WTC11 (cell line): ENCODE results near the gene CACNA1C. TPM values are rescaled to one million over a fixed set of nuclear protein-coding genes. Genes with fewer than 3 reads are reported as not detected.

ENCODE experiments used
- ATAC-seq: fragments of 200-7000 bp; cut with Tn5 transposase; 2 replicates; pipeline ENCODE4 v1.10.0; 2021; ENCODE audit warnings: mild to moderate bottlenecking, moderate library complexity
- CTCF ChIA-PET: fragments of 300-600 bp; sonication (Branson Sonifier 250); formaldehyde crosslinking; loops from one replicate; lab custom pipeline; 2021; ENCODE audit warnings: antibody characterized with exemption; lab: Charles Lee
- POLR2A ChIA-PET: fragments of 350-600 bp; sonication (Branson Sonifier 250); formaldehyde crosslinking; loops from one replicate; lab custom pipeline; 2021; ENCODE audit warnings: antibody characterized with exemption; lab: Charles Lee
- DNase-seq: peaks from one replicate; pipeline ENCODE4 v3.0.0; 2021; ENCODE audit warnings: low spot score
- H3K27ac Mint-ChIP-seq: 2 replicates; pipeline ENCODE4 v1.8.0; 2021; ENCODE audit warnings: mixed read lengths
- H3K27me3 Mint-ChIP-seq: 2 replicates; pipeline ENCODE4 v1.8.0; 2021; ENCODE audit warnings: low read depth, mild to moderate bottlenecking, moderate library complexity, mixed read lengths
- H3K36me3 Mint-ChIP-seq: 2 replicates; pipeline ENCODE4 v1.8.0; 2021; ENCODE audit warnings: mixed read lengths
- H3K4me1 Mint-ChIP-seq: 2 replicates; pipeline ENCODE4 v1.8.0; 2022; ENCODE audit warnings: mixed read lengths
- H3K4me3 Mint-ChIP-seq: 2 replicates; pipeline ENCODE4 v1.8.0; 2021; ENCODE audit warnings: mild to moderate bottlenecking, moderate library complexity, mixed read lengths
- H3K9me3 Mint-ChIP-seq: 2 replicates; pipeline ENCODE4 v1.8.0; 2021; ENCODE audit warnings: mixed read lengths
- CBFB ChIP-seq: sonication (generic); formaldehyde crosslinking; IDR thresholded peaks from 2 replicates; pipeline ENCODE4 v1.8.1; 2022; ENCODE audit warnings: mild to moderate bottlenecking, low read depth, missing genetic modification reagents
- CREM ChIP-seq: sonication (generic); formaldehyde crosslinking; IDR thresholded peaks from 2 replicates; pipeline ENCODE4 v1.8.1; 2022; ENCODE audit warnings: mild to moderate bottlenecking, missing genetic modification reagents, moderate library complexity
- ESRRA ChIP-seq: sonication (generic); formaldehyde crosslinking; IDR thresholded peaks from 2 replicates; pipeline ENCODE4 v1.8.1; 2022; ENCODE audit warnings: mild to moderate bottlenecking, missing genetic modification reagents, borderline replicate concordance
- HMGA2 ChIP-seq: fragments of 250-450 bp; sonication (Bioruptor Pico); IDR thresholded peaks from 2 replicates; pipeline ENCODE4 v1.4.0; 2021; ENCODE audit warnings: mild to moderate bottlenecking, moderate library complexity
- KAT7 ChIP-seq: sonication (generic); formaldehyde crosslinking; IDR thresholded peaks from 2 replicates; pipeline ENCODE4 v1.8.1; 2023; ENCODE audit warnings: missing genetic modification reagents, mild to moderate bottlenecking, borderline replicate concordance
- NR1H2 ChIP-seq: sonication (generic); formaldehyde crosslinking; IDR thresholded peaks from 2 replicates; pipeline ENCODE4 v1.9.0; 2021; ENCODE audit warnings: mild to moderate bottlenecking, moderate library complexity, missing genetic modification reagents
- PRRX2 ChIP-seq: fragments of 250-450 bp; sonication (Bioruptor Pico); IDR thresholded peaks from 2 replicates; pipeline ENCODE4 v1.8.0; 2021; ENCODE audit warnings: mild to moderate bottlenecking
- SMAD4 ChIP-seq: sonication (generic); formaldehyde crosslinking; IDR thresholded peaks from 2 replicates; pipeline ENCODE4 v1.8.0; 2022; ENCODE audit warnings: mild to moderate bottlenecking, missing genetic modification reagents
- SOX15 ChIP-seq: fragments of 250-450 bp; sonication (Bioruptor Pico); IDR thresholded peaks from 2 replicates; pipeline ENCODE4 v1.9.0; 2021; ENCODE audit warnings: mild to moderate bottlenecking
- SP1 ChIP-seq: sonication (generic); formaldehyde crosslinking; conservative IDR thresholded peaks from 2 replicates; pipeline ENCODE4 v1.8.1; 2022; ENCODE audit warnings: missing genetic modification reagents
- TCF7 ChIP-seq: sonication (generic); formaldehyde crosslinking; IDR thresholded peaks from 2 replicates; pipeline ENCODE4 v1.8.0; 2022; ENCODE audit warnings: mild to moderate bottlenecking, low read depth, missing genetic modification reagents, moderate library complexity
- TEAD1 ChIP-seq: sonication (generic); formaldehyde crosslinking; IDR thresholded peaks from 2 replicates; pipeline ENCODE4 v1.8.0; 2022; ENCODE audit warnings: mild to moderate bottlenecking, missing genetic modification reagents
- TP53 ChIP-seq: sonication (generic); formaldehyde crosslinking; IDR thresholded peaks from 2 replicates; pipeline ENCODE4 v1.8.1; 2023; ENCODE audit warnings: mild to moderate bottlenecking, missing genetic modification reagents
- total RNA-seq: library from RNA; stranded (reverse); gene quantifications from 3 replicates; pipeline ENCODE4 v1.2.3, GENCODE V29; 2021
- TF ChIP-seq, protein P1 (sequence below): sonication (generic); formaldehyde crosslinking; IDR thresholded peaks from 2 replicates; pipeline ENCODE4 v1.8.1; 2022; ENCODE audit warnings: mild to moderate bottlenecking, moderate library complexity, missing genetic modification reagents
- TF ChIP-seq, protein P2 (sequence below): sonication (generic); formaldehyde crosslinking; IDR thresholded peaks from 2 replicates; pipeline ENCODE4 v1.8.0; 2022; ENCODE audit warnings: mild to moderate bottlenecking, missing genetic modification reagents
- TF ChIP-seq, protein P3 (sequence below): sonication (generic); formaldehyde crosslinking; IDR thresholded peaks from 2 replicates; pipeline ENCODE4 v1.8.1; 2023; ENCODE audit warnings: mild to moderate bottlenecking, moderate library complexity, missing genetic modification reagents
- TF ChIP-seq, protein P4 (sequence below): sonication (generic); formaldehyde crosslinking; IDR thresholded peaks from 2 replicates; pipeline ENCODE4 v1.8.0; 2023; ENCODE audit warnings: mild to moderate bottlenecking, missing genetic modification reagents
- TF ChIP-seq, protein P5 (sequence below): sonication (generic); formaldehyde crosslinking; IDR thresholded peaks from 2 replicates; pipeline ENCODE4 v1.8.1; 2023; ENCODE audit warnings: mild to moderate bottlenecking, missing genetic modification reagents, moderate library complexity
- TF ChIP-seq, protein P6 (sequence below): fragments of 250-450 bp; sonication (Bioruptor Pico); IDR thresholded peaks from 2 replicates; pipeline ENCODE4 v1.8.0; 2021; ENCODE audit warnings: mild to moderate bottlenecking
- TF ChIP-seq, protein P7 (sequence below): sonication (generic); formaldehyde crosslinking; IDR thresholded peaks from 2 replicates; pipeline ENCODE4 v1.8.0; 2022; ENCODE audit warnings: mild to moderate bottlenecking, missing genetic modification reagents
- TF ChIP-seq, protein P8 (sequence below): sonication (generic); formaldehyde crosslinking; IDR thresholded peaks from 2 replicates; pipeline ENCODE4 v1.8.1; 2023; ENCODE audit warnings: mild to moderate bottlenecking, missing genetic modification reagents

CACNA1C gene
- total RNA-seq, 1 experiment from 2014 or later: 1.7 TPM

DNA sequence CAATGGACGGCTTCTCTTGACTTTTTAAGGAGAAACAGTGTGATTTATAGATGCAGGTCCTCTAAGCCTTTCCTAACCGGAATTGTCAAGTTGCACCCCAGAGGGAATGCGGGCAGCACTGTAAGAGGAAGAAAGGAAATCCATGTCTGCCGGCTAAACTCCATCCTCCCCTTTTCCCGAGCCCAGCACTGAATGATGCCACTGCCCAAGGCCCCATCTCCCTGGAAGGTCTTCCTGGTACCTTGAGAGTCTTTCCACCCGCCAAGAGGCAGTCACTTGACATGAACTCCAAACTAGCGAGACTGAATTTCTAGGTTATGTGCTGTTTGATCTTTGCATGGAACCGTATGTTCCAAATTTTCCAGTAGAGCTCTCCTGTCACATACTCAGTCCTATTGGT lies 428.6 kb downstream of the CACNA1C start:
- TF ChIP-seq, protein P1, sequence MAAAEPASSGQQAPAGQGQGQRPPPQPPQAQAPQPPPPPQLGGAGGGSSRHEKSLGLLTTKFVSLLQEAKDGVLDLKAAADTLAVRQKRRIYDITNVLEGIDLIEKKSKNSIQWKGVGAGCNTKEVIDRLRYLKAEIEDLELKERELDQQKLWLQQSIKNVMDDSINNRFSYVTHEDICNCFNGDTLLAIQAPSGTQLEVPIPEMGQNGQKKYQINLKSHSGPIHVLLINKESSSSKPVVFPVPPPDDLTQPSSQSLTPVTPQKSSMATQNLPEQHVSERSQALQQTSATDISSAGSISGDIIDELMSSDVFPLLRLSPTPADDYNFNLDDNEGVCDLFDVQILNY (CRISPR knock-in tag): no peak
- no peak for TF ChIP-seq PRRX2 (CRISPR knock-in tag)
- TF ChIP-seq TEAD1 (CRISPR knock-in tag): no peak
- TF ChIP-seq, protein P2, sequence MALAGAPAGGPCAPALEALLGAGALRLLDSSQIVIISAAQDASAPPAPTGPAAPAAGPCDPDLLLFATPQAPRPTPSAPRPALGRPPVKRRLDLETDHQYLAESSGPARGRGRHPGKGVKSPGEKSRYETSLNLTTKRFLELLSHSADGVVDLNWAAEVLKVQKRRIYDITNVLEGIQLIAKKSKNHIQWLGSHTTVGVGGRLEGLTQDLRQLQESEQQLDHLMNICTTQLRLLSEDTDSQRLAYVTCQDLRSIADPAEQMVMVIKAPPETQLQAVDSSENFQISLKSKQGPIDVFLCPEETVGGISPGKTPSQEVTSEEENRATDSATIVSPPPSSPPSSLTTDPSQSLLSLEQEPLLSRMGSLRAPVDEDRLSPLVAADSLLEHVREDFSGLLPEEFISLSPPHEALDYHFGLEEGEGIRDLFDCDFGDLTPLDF (CRISPR knock-in tag): no peak
- TF ChIP-seq, protein P3, sequence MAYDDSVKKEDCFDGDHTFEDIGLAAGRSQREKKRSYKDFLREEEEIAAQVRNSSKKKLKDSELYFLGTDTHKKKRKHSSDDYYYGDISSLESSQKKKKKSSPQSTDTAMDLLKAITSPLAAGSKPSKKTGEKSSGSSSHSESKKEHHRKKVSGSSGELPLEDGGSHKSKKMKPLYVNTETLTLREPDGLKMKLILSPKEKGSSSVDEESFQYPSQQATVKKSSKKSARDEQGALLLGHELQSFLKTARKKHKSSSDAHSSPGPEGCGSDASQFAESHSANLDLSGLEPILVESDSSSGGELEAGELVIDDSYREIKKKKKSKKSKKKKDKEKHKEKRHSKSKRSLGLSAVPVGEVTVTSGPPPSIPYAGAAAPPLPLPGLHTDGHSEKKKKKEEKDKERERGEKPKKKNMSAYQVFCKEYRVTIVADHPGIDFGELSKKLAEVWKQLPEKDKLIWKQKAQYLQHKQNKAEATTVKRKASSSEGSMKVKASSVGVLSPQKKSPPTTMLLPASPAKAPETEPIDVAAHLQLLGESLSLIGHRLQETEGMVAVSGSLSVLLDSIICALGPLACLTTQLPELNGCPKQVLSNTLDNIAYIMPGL (CRISPR knock-in tag): no peak
- no peak for TF ChIP-seq KAT7 (CRISPR knock-in tag)
- no peak for TF ChIP-seq HMGA2
- TF ChIP-seq CBFB: no peak
- TF ChIP-seq, protein P4, sequence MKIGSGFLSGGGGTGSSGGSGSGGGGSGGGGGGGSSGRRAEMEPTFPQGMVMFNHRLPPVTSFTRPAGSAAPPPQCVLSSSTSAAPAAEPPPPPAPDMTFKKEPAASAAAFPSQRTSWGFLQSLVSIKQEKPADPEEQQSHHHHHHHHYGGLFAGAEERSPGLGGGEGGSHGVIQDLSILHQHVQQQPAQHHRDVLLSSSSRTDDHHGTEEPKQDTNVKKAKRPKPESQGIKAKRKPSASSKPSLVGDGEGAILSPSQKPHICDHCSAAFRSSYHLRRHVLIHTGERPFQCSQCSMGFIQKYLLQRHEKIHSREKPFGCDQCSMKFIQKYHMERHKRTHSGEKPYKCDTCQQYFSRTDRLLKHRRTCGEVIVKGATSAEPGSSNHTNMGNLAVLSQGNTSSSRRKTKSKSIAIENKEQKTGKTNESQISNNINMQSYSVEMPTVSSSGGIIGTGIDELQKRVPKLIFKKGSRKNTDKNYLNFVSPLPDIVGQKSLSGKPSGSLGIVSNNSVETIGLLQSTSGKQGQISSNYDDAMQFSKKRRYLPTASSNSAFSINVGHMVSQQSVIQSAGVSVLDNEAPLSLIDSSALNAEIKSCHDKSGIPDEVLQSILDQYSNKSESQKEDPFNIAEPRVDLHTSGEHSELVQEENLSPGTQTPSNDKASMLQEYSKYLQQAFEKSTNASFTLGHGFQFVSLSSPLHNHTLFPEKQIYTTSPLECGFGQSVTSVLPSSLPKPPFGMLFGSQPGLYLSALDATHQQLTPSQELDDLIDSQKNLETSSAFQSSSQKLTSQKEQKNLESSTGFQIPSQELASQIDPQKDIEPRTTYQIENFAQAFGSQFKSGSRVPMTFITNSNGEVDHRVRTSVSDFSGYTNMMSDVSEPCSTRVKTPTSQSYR (CRISPR knock-in tag): no peak
- no peak for TF ChIP-seq TP53 (CRISPR knock-in tag)
- TF ChIP-seq TCF7 (CRISPR knock-in tag): no peak
- TF ChIP-seq, protein P5, sequence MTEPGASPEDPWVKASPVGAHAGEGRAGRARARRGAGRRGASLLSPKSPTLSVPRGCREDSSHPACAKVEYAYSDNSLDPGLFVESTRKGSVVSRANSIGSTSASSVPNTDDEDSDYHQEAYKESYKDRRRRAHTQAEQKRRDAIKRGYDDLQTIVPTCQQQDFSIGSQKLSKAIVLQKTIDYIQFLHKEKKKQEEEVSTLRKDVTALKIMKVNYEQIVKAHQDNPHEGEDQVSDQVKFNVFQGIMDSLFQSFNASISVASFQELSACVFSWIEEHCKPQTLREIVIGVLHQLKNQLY (CRISPR knock-in tag): no peak
- no peak for TF ChIP-seq SMAD4
- TF ChIP-seq, protein P6, sequence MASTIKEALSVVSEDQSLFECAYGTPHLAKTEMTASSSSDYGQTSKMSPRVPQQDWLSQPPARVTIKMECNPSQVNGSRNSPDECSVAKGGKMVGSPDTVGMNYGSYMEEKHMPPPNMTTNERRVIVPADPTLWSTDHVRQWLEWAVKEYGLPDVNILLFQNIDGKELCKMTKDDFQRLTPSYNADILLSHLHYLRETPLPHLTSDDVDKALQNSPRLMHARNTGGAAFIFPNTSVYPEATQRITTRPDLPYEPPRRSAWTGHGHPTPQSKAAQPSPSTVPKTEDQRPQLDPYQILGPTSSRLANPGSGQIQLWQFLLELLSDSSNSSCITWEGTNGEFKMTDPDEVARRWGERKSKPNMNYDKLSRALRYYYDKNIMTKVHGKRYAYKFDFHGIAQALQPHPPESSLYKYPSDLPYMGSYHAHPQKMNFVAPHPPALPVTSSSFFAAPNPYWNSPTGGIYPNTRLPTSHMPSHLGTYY (CRISPR knock-in tag): no peak
- TF ChIP-seq, protein P7, sequence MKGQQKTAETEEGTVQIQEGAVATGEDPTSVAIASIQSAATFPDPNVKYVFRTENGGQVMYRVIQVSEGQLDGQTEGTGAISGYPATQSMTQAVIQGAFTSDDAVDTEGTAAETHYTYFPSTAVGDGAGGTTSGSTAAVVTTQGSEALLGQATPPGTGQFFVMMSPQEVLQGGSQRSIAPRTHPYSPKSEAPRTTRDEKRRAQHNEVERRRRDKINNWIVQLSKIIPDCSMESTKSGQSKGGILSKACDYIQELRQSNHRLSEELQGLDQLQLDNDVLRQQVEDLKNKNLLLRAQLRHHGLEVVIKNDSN (CRISPR knock-in tag): no peak
- no peaks in the 10 kb centered on the region for H3K4me1 Mint-ChIP-seq
- POLR2A ChIA-PET: no interaction called here
- no peak for ATAC-seq
- no peaks in the 10 kb centered on the region for H3K27me3 Mint-ChIP-seq
- DNase-seq: no peak
- peaks cover 8% of the 10 kb centered on the region for H3K9me3 Mint-ChIP-seq
- no peaks in the 10 kb centered on the region for H3K36me3 Mint-ChIP-seq
- no peak overlapping the region for H3K27ac Mint-ChIP-seq
- H3K4me3 Mint-ChIP-seq: no peak overlapping the region
- CTCF ChIA-PET: no interaction called here

DNA sequence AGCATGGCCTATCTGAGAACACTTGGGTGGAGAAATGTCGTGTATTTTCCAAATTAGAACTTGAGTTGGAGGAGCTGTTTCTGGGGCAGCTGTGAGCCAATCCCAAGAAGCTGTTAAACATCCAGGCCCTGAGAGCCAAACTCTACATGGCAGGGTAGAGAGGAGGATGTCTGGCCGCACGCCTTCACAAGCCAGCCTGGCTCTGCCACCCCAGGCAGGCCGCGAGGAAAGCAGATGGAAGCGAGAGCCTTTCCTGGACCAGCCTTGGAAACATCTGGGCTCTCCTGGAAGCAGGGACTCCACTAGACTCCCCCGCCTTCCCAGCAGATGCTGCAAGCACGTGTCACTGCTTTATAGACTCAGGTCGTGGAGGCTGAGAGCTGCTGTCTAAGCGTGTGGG lies 429.2 kb downstream of the CACNA1C start:
- Mint-ChIP-seq H3K27ac (no peak overlapping the region), H3K4me1 (no peaks in the 10 kb centered on the region), H3K9me3 (peaks cover 8% of the 10 kb centered on the region), H3K4me3 (no peak overlapping the region), H3K36me3 (no peaks in the 10 kb centered on the region), H3K27me3 (no peaks in the 10 kb centered on the region)
- no peak for DNase-seq
- ChIA-PET CTCF (no interaction called here), POLR2A (no interaction called here)
- no peak for ATAC-seq
- TF ChIP-seq, protein P5 (CRISPR knock-in tag): no peak
- no peak for TF ChIP-seq SMAD4
- TF ChIP-seq CBFB: no peak
- TF ChIP-seq, protein P8, sequence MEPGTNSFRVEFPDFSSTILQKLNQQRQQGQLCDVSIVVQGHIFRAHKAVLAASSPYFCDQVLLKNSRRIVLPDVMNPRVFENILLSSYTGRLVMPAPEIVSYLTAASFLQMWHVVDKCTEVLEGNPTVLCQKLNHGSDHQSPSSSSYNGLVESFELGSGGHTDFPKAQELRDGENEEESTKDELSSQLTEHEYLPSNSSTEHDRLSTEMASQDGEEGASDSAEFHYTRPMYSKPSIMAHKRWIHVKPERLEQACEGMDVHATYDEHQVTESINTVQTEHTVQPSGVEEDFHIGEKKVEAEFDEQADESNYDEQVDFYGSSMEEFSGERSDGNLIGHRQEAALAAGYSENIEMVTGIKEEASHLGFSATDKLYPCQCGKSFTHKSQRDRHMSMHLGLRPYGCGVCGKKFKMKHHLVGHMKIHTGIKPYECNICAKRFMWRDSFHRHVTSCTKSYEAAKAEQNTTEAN: no peak
- no peak for TF ChIP-seq SP1 (CRISPR knock-in tag)
- TF ChIP-seq ESRRA: no peak
- no peak for TF ChIP-seq CREM
- no peak for TF ChIP-seq NR1H2 (CRISPR knock-in tag)
- no peak for TF ChIP-seq SOX15 (CRISPR knock-in tag)
- TF ChIP-seq, protein P2 (CRISPR knock-in tag): no peak
